Activated CD8-positive, alpha-beta T cell treated with anti-CD3 and anti-CD28 coated beads, Interleukin-2, amount 10 ng/mL, durations not matched to agents 7 days and 5 days (primary cell): ENCODE results near the gene MCM8. TPM values are rescaled to one million over a fixed set of nuclear protein-coding genes. Genes with fewer than 3 reads are reported as not detected.
A peak's percentile ranks its signal among the peaks of the same experiment; 100 is the strongest.
"Not testable (repeated sequence)": the region's sequence is repeated elsewhere in the genome, so short reads cannot be mapped to it uniquely, and the experiment has no call there.

ENCODE experiments used
- ATAC-seq: fragments of 150-1000 bp; cut with Tn5 transposase; one replicate; pipeline ENCODE4 v1.10.0; 2021; ENCODE audit warnings: moderate library complexity
- CTCF ChIA-PET: fragments of 350-600 bp; sonication (Branson Sonifier 250); formaldehyde crosslinking; loops from one replicate; lab custom pipeline; 2021; ENCODE audit warnings: antibody characterized with exemption; lab: Charles Lee
- POLR2A ChIA-PET: fragments of 350-600 bp; sonication (Branson Sonifier 250); formaldehyde crosslinking; loops from one replicate; lab custom pipeline; 2021; ENCODE audit warnings: antibody characterized with exemption; lab: Charles Lee
- DNase-seq: peaks from one replicate; pipeline ENCODE4 v3.0.0-alpha.2; 2020
- H3K27ac Mint-ChIP-seq: one replicate; pipeline ENCODE4 v1.8.0; 2021; ENCODE audit warnings: mild to moderate bottlenecking, mixed read lengths
- H3K27me3 Mint-ChIP-seq: one replicate; pipeline ENCODE4 v1.8.0; 2021; ENCODE audit warnings: low read depth, mixed read lengths
- H3K36me3 Mint-ChIP-seq: one replicate; pipeline ENCODE4 v1.8.0; 2021; ENCODE audit warnings: low read depth, mixed read lengths
- H3K4me1 Mint-ChIP-seq: one replicate; pipeline ENCODE4 v1.8.0; 2021; ENCODE audit warnings: low read depth, mixed read lengths
- H3K4me3 Mint-ChIP-seq: one replicate; pipeline ENCODE4 v1.8.0; 2021; ENCODE audit warnings: mild to moderate bottlenecking, mixed read lengths
- H3K9me3 Mint-ChIP-seq: one replicate; pipeline ENCODE4 v1.8.0; 2022; ENCODE audit warnings: mixed read lengths; ENCODE audit not compliant: insufficient read depth
- total RNA-seq, 2 experiments: library from RNA; stranded (reverse); gene quantifications; one replicate each; pipeline ENCODE4 v1.2.3, GENCODE V29; 2021

MCM8 gene
- total RNA-seq, 2 experiments from 2014 or later: 38.8 to 38.9 TPM

DNA sequence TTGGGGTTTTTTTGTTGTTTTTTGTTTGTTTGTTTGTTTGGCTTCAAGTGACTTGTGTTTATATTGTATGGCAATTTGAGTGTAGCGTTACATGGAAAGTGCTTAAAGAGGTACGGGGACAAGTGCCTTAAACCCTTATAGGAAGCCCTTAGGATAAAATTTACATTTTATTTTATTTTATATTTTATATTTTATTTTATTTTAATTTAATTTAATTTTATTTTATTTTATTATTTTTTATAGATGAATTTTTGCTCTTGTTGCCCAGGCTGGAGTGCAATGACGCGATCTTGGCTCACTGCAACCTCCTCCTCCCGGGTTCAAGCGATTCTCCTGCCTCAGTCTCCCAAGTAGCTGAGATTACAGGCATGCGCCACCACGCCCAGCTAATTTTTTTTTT lies 82.5 kb downstream of the MCM8 start:
- peaks cover 27% of the 10 kb centered on the region for H3K4me1 Mint-ChIP-seq
- H3K27me3 Mint-ChIP-seq, H3K4me3 Mint-ChIP-seq, H3K9me3 Mint-ChIP-seq, ATAC-seq, POLR2A ChIA-PET, H3K27ac Mint-ChIP-seq, DNase-seq: not testable (repeated sequence)
- CTCF ChIA-PET: interaction anchor here (2.1 kb wide), 1 partner anchor 504 kb away, joined by 5 read pairs; no protein-coding TSS in a partner anchor
- H3K36me3 Mint-ChIP-seq: peaks cover 30% of the 10 kb centered on the region

DNA sequence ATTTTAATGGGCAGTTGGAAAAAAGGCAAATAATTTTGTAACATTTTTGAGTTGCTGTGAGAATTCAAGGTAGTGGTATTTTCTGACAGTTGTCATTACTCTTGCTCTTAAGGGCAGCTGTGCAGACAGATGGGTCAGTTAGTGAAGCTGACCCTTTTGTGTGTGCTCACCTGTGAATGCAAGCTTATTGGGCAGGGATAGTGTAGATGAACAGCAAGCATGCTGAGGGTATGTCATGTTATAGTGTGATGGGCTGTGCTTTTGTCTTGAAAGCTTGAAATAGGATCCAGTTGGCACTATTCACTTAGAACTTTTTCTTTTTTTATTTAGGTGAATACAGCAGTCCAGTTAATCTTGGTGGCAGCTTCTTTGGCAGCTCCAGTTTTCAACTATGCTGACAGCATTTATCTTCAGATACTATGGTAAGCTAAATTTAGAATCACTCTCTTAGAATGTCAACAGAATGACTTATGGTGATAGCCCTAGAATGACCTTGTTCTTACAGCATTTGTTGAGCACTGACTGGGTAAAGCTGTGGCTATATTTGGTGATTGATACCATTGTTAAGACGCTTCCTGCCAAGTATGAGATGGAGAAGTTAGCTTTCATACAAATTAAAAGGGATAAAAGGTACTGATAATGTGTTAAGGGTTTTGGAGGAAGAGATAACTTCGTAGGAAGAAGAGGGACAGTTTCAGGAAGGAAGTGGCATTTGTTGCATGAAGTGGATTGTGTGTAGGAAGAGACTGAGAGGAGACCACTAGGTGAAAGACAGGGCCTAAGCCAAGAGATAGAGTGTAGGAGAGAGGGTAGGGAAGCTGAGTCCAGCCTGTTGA lies 83.9 kb downstream of the MCM8 start:
- H3K9me3 Mint-ChIP-seq: no peaks in the 10 kb centered on the region
- DNase-seq (no peak), ATAC-seq (no peak)
- H3K36me3 Mint-ChIP-seq: peaks cover 28% of the 10 kb centered on the region
- CTCF ChIA-PET: interaction anchor here (0.6 to 2.1 kb wide), 4 partner anchors 32 to 506 kb away, joined by 3 to 5 read pairs (median 3); no protein-coding TSS in a partner anchor
- H3K4me1 Mint-ChIP-seq: peaks cover 20% of the 10 kb centered on the region
- H3K27ac Mint-ChIP-seq: peak overlapping the region; percentile 22
- POLR2A ChIA-PET: interaction anchor here (1.0 kb wide), 1 partner anchor 9 kb away, joined by 3 read pairs; no protein-coding TSS in a partner anchor
- no peaks in the 10 kb centered on the region for H3K27me3 Mint-ChIP-seq
- no peak overlapping the region for H3K4me3 Mint-ChIP-seq

DNA sequence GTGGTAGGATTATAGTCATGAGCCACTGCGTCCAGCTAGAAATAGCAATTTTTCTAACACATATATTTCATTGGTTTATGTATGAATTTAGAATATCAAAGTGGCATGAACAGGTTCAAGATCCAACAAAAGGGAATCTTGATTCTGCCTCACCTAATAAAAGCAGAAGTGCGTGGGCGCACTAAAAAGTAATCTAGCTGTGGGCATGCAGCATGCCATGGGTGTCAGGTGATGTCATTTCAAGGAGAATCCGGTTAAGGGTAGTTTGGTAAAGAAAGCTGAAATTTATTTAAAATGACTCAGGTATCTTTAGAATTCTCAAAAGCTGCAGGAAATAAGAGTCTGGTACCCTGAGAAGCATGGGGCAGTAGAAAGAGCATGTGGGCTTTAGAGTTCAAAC lies 85.8 kb downstream of the MCM8 start:
- Mint-ChIP-seq H3K27me3 (no peaks in the 10 kb centered on the region), H3K9me3 (no peaks in the 10 kb centered on the region), H3K27ac (no peak overlapping the region), H3K36me3 (peaks cover 43% of the 10 kb centered on the region), H3K4me1 (peaks cover 12% of the 10 kb centered on the region), H3K4me3 (no peak overlapping the region)
- ChIA-PET POLR2A (no interaction called here), CTCF (no interaction called here)
- no peak for ATAC-seq
- no peak for DNase-seq

DNA sequence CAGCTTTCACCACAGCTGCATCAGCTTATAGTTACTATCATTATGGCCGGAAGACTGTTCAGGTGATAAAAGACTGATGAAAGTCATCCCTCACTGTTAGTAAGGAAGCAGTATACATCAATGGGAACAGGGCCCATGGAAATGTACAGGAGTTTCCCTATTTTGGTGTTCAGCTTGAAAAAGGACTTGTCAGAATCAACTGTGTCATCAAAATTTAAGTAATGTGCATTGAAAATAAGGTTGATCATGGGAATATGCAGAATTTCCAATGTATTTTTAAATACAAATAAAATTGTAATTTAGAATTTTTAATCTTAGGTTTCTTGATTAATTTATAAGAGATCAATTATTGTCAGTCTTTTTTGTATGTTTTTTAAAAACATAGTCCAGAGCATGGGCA lies 86.6 kb downstream of the MCM8 start:
- ChIA-PET CTCF (no interaction called here), POLR2A (no interaction called here)
- H3K9me3 Mint-ChIP-seq: no peaks in the 10 kb centered on the region
- ATAC-seq (no peak), DNase-seq (no peak)
- no peak overlapping the region for H3K27ac Mint-ChIP-seq
- H3K36me3 Mint-ChIP-seq: peaks cover 45% of the 10 kb centered on the region
- peaks cover 12% of the 10 kb centered on the region for H3K4me1 Mint-ChIP-seq
- H3K4me3 Mint-ChIP-seq: no peak overlapping the region
- H3K27me3 Mint-ChIP-seq: no peaks in the 10 kb centered on the region

DNA sequence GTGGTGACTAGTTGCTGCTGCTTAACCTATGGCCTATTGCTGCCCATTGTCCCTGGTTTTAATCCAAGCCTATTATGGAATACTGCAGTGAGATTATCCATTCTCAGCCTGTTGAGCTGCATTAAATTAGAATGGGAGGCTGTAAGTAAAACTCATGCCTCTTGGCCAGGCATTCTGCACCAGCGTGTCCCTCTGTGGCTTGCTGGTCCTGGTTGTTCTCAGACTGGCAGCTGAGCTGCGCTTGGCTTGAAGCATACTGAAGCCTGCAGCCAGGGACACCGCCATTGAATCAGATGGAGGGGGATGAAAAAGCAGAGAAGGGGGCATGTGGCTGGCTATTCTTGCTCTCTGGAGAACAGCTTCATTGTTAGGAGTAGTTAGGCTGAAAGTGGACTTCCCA lies 87.8 kb downstream of the MCM8 start:
- no peak for DNase-seq
- H3K4me1 Mint-ChIP-seq: peaks cover 12% of the 10 kb centered on the region
- no peaks in the 10 kb centered on the region for H3K9me3 Mint-ChIP-seq
- H3K27me3 Mint-ChIP-seq: no peaks in the 10 kb centered on the region
- H3K27ac Mint-ChIP-seq: no peak overlapping the region
- H3K4me3 Mint-ChIP-seq: no peak overlapping the region
- CTCF ChIA-PET: interaction anchor here (1.0 kb wide), 1 partner anchor 10 kb away, joined by 3 read pairs; no protein-coding TSS in a partner anchor
- ATAC-seq: no peak
- peaks cover 47% of the 10 kb centered on the region for H3K36me3 Mint-ChIP-seq
- POLR2A ChIA-PET: no interaction called here

DNA sequence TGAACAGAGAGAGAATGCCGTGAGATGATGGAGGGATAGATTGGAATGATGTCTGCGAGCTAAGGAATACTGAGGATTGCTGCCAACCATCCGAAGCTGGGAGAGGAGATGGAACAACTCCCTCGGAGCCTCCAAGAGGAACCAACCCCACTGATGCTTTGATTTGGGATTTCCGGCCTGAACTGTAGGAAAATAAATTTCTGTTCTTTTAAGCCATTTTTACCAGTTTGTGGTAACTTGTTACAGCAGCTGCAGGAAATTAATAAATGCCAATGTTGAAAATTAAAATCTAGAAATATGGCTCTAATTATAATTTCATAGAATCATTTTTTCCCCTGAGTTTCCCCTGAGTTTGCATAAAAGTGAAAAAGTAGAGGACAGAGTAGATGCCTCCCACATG lies 89.3 kb downstream of the MCM8 start:
- H3K4me1 Mint-ChIP-seq: peaks cover 2% of the 10 kb centered on the region
- H3K27me3 Mint-ChIP-seq: no peaks in the 10 kb centered on the region
- DNase-seq: no peak
- POLR2A ChIA-PET: no interaction called here
- CTCF ChIA-PET: interaction anchor here (0.6 to 0.8 kb wide), 2 partner anchors 39 to 455 kb away, joined by 3 read pairs; no protein-coding TSS in a partner anchor
- H3K27ac Mint-ChIP-seq: no peak overlapping the region
- no peak for ATAC-seq
- no peak overlapping the region for H3K4me3 Mint-ChIP-seq
- peaks cover 33% of the 10 kb centered on the region for H3K36me3 Mint-ChIP-seq
- no peaks in the 10 kb centered on the region for H3K9me3 Mint-ChIP-seq

DNA sequence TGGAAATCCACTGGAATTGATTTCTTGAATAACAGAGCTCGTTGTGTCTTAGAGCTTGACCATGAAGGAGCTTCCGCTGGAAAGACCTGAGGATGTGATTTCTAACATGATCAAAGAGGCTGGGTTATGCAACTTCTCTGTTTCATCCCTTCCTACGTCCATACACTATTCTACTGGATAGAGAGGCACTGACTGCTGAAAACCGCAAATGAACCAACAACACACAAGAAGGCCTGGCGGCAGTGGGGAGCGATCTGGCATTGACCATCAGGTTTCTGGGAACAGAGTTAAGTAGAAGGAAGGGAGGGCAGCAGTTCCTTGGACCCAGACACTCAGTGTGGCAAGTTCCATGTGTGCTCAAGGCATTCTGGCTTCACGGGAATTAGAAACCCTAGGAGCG lies 90.1 kb downstream of the MCM8 start:
- ATAC-seq: no peak
- Mint-ChIP-seq H3K27me3 (no peaks in the 10 kb centered on the region), H3K4me3 (no peak overlapping the region), H3K27ac (no peak overlapping the region), H3K9me3 (no peaks in the 10 kb centered on the region), H3K4me1 (peaks cover 4% of the 10 kb centered on the region), H3K36me3 (peaks cover 30% of the 10 kb centered on the region)
- ChIA-PET POLR2A (no interaction called here), CTCF (no interaction called here)
- DNase-seq: no peak

DNA sequence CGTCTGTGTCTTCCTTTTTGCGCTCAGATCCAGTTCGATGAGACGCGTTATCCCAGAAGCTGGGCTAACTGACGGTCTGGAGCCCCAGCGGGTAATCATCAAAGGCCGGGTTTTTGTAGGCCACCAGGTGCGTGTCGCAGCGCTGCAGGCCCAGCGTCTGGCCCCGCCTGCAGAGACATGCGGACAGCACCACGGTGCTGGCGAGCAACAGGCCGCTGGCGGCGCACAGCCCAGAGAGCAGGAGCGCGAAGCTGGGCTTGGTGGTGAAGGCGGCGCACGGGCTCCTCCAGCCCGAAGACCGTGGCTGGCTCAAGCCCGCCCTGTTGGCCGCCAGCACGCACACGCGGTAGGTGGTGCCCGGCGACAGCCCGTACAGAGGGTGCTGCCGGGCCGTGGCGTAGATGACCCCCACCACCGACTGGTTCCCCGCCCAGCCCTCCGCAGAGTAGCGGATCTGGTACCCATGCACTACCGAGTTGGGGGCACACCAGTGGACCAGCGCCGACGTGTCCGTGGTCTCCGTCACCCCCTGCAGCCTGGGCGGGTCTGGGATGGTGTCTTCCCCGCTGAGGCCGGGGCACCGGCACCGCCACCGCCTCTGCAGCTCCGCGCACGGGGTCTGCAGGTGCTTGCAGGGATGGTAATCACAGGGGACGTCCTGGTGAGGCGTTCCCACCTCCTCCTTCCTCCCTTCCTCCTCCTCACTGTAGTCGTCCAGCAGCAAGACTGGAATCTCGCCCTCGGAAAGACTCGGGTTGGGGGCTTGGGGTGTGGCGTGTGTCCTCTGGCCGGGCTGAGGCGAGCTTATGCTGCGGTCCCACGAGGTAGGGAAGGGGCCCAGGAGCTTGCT lies 90.7 kb downstream of the MCM8 start:
- Mint-ChIP-seq H3K27me3 (no peaks in the 10 kb centered on the region), H3K4me1 (peaks cover 6% of the 10 kb centered on the region), H3K36me3 (peaks cover 28% of the 10 kb centered on the region), H3K9me3 (no peaks in the 10 kb centered on the region), H3K27ac (no peak overlapping the region), H3K4me3 (no peak overlapping the region)
- CTCF ChIA-PET: no interaction called here
- DNase-seq (no peak), ATAC-seq (no peak)
- POLR2A ChIA-PET: no interaction called here

DNA sequence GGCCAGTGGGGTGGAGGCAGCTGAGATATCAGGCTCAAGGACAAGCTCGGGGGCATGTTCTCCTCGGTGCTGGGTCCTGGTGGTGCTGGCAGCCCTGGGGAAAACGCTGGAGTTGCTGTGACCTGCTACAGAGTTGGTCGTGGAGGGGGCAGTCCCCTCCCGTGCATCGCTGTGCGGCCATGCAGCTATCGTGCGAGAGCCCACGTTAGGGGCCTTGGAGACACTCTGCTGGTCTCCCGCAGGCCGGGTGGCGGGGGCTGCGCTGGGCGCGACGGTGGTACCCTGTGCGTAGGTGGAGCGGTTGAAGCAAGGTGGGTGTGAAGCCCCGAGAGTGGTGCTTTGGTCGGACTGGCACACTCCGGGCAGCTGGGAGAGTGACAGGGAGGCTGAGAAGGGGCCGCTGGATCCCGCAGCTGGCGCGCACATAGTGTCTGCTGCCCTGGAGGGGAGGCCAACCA lies 91.4 kb downstream of the MCM8 start:
- POLR2A ChIA-PET: no interaction called here
- Mint-ChIP-seq H3K9me3 (no peaks in the 10 kb centered on the region), H3K36me3 (peaks cover 25% of the 10 kb centered on the region), H3K27ac (no peak overlapping the region), H3K27me3 (no peaks in the 10 kb centered on the region), H3K4me3 (no peak overlapping the region), H3K4me1 (peaks cover 6% of the 10 kb centered on the region)
- DNase-seq (no peak), ATAC-seq (no peak)
- CTCF ChIA-PET: no interaction called here

DNA sequence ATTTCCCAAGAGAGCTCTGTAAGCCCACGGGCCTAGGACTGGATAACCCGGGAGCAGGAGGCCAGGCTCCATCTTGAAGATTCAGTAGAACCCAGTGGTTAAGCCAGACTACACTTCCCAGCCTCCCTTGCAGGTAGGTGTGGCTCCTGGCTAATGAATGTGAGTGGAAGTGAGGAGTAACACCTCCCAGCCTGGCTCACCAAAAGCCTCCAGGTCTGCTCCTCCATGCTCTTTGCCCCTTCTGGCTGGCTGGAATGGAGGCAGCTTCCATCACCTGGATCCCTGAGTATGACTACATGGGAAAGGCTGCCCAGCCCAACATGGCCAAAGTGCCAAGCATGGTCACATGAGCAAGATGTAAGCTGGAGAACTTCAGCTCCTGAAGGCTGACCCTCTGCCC lies 93.7 kb downstream of the MCM8 start:
- POLR2A ChIA-PET: no interaction called here
- CTCF ChIA-PET: no interaction called here
- H3K27ac Mint-ChIP-seq: no peak overlapping the region
- H3K4me3 Mint-ChIP-seq: no peak overlapping the region
- H3K9me3 Mint-ChIP-seq: no peaks in the 10 kb centered on the region
- H3K4me1 Mint-ChIP-seq: peaks cover 6% of the 10 kb centered on the region
- H3K36me3 Mint-ChIP-seq: peaks cover 22% of the 10 kb centered on the region
- no peaks in the 10 kb centered on the region for H3K27me3 Mint-ChIP-seq
- no peak for ATAC-seq
- no peak for DNase-seq

DNA sequence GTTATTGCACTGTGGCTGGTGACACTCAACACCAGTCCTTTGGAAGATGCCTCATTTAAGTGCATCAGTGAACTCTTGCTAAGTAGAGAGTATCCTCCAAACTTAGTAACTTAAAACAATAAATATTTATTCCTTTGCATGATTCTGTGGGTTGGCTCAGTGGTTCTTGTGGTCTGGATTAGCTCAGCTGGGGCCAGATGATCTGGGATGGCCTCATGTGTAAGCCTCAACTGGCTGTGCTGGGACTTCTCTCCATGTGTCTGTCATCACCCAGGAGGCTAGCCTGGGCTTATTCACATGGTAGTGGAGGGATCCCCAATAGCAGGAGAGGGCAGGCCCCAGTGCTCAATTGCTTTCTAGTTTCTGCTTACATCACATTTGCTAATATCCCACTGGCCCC lies 95.1 kb downstream of the MCM8 start:
- ChIA-PET CTCF (no interaction called here), POLR2A (no interaction called here)
- peaks cover 7% of the 10 kb centered on the region for H3K27me3 Mint-ChIP-seq

DNA sequence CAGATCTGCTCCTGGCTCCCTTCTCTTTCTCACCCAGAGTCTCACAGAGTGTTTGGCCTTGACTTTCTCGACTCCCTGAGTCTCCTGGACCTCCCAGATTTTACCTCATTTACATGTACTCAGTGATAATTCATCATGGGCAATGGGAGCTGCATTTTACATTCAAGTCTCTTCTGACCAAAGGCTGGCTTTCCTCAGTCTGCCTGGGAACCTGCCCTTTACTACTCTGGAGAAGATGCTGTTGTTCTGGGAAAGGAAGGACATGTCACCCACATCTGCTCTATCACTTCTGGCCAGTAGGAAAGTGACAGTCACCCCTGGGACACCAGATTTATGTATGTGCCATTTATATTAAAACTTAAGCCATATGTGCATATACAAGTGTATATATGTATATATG lies 96.0 kb downstream of the MCM8 start:
- POLR2A ChIA-PET: no interaction called here
- CTCF ChIA-PET: no interaction called here

More for the DNA sequence above, 95.1 kb downstream of the MCM8 start:
- no peak for DNase-seq
- H3K4me3 Mint-ChIP-seq: no peak overlapping the region
- no peak overlapping the region for H3K27ac Mint-ChIP-seq
- H3K9me3 Mint-ChIP-seq: no peaks in the 10 kb centered on the region
- no peak for ATAC-seq
- H3K4me1 Mint-ChIP-seq: peaks cover 6% of the 10 kb centered on the region
- H3K36me3 Mint-ChIP-seq: peaks cover 11% of the 10 kb centered on the region

More for the DNA sequence above, 96.0 kb downstream of the MCM8 start:
- DNase-seq: no peak
- Mint-ChIP-seq H3K36me3 (peaks cover 7% of the 10 kb centered on the region), H3K27ac (no peak overlapping the region), H3K27me3 (peaks cover 13% of the 10 kb centered on the region), H3K4me1 (peaks cover 6% of the 10 kb centered on the region), H3K4me3 (no peak overlapping the region), H3K9me3 (no peaks in the 10 kb centered on the region)
- no peak for ATAC-seq
